Measurements from ENCODE around the gene DOCK2. TPM values are rescaled to one million over a fixed set of nuclear protein-coding genes. Genes with fewer than 3 reads are reported as not detected.

Gene DOCK2
- polyA plus RNA-seq, 1 of the 3 experiments (the other 2 are of a cell fraction): 3.8 TPM

DNA sequence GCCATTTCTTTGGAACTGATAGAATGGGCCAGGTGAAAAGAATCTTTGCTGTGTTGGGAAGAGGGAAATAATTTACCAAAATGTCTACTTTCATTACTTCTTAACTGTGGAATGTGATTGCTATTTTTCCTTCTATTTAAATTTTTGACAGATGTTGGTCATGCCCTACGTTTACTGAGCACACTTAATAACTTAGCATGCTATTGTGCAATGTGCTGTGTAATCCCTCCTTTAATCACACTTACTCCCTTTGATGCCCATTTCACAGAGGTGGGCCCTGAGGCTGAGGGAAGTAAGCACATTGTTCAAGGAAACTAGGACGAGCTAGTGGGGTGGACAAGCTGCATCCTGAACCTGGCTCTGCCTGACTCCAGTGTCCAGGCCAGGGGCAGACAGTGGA lies 391.0 kb downstream of the DOCK2 start:
- TF ChIP-seq GATA2 (CRISPR knock-in tag; IDR thresholded peaks at IDR 0.05) (no peak), IRF3 (IDR thresholded peaks at IDR 0.05; ENCODE audit: low read depth, low read length) (no peak), USF1 (IDR thresholded peaks at IDR 0.05; ENCODE audit: borderline replicate concordance, low read depth) (no peak), GABPA (IDR thresholded peaks at IDR 0.05; ENCODE audit: low read depth) (no peak), SIN3A (IDR thresholded peaks at IDR 0.05; ENCODE audit: borderline replicate concordance, low read depth, low read length) (no peak), USF2 (IDR thresholded peaks at IDR 0.05; ENCODE audit: borderline replicate concordance, low read depth, low read length) (no peak), TEAD4 (IDR thresholded peaks at IDR 0.05; ENCODE audit: borderline replicate concordance, insufficient read depth) (no peak)
- H3K4me1 ChIP-seq (ENCODE audit: control insufficient read depth in 1 of 2, insufficient read depth in 2 of 2, low read depth in 1 of 2, low read length in 1 of 2): no peaks in the 10 kb centered on the region; a peak in 1 of 4 replicates
- no peaks in the 10 kb centered on the region for H4K20me1 ChIP-seq (ENCODE audit: insufficient read depth)
- H2AFZ ChIP-seq (ENCODE audit: low read depth): no peak overlapping the region
- no peaks in the 10 kb centered on the region for H3F3A ChIP-seq (replicated peaks; ENCODE audit: insufficient read depth)
- DNase-seq: no peak
- ChIA-PET POLR2A (no interaction called here), CTCF (no interaction called here)
- WGBS (ENCODE audit: low lambda C conversion rate): 27% methylated on average over 2 of the region's 2 CpGs
- no peak overlapping the region for H3K4me2 ChIP-seq
- no peak overlapping the region for H3K4me3 ChIP-seq (ENCODE audit: low read depth in 2 of 2, low read length in 1 of 2)
- H3K36me3 ChIP-seq (replicated peaks in 1 of 2; ENCODE audit: control insufficient read depth in 1 of 2, insufficient read depth in 2 of 2, low read length in 1 of 2): no peaks in the 10 kb centered on the region
- H3K27ac ChIP-seq (ENCODE audit: low read depth in 2 of 2, low read length in 1 of 2): no peak overlapping the region
- H3K9me3 ChIP-seq: no peaks in the 10 kb centered on the region
- H3K9ac ChIP-seq: no peak overlapping the region
- no peaks in the 10 kb centered on the region for H3K27me3 ChIP-seq (ENCODE audit: insufficient read depth)
- H3K9me2 ChIP-seq: no peaks in the 10 kb centered on the region
- no peaks in the 10 kb centered on the region for H3K79me2 ChIP-seq (ENCODE audit: insufficient read depth)

GRCh38 chr5:170034231-170034630 lies 397.2 kb downstream of the DOCK2 start:
- no peak overlapping the region for H3K4me2 ChIP-seq
- no peaks in the 10 kb centered on the region for H3K27me3 ChIP-seq (ENCODE audit: insufficient read depth)
- H3K27ac ChIP-seq (ENCODE audit: low read depth in 2 of 2, low read length in 1 of 2): no peak overlapping the region
- no peaks in the 10 kb centered on the region for H3K9me3 ChIP-seq
- ChIA-PET POLR2A (no interaction called here), CTCF (interaction anchor here (2.0 to 2.1 kb wide), 2 partner anchors 54 to 332 kb away, joined by 6 to 12 read pairs; partner anchors contain the start of gene INSYN2B)
- DNase-seq: no peak
- no peak overlapping the region for H3K4me3 ChIP-seq (ENCODE audit: low read depth in 2 of 2, low read length in 1 of 2)
- no peaks in the 10 kb centered on the region for H4K20me1 ChIP-seq (ENCODE audit: insufficient read depth)
- H3K36me3 ChIP-seq (replicated peaks in 1 of 2; ENCODE audit: control insufficient read depth in 1 of 2, insufficient read depth in 2 of 2, low read length in 1 of 2): no peaks in the 10 kb centered on the region
- WGBS (ENCODE audit: low lambda C conversion rate): 55% methylated on average over 10 of the region's 10 CpGs
- no peaks in the 10 kb centered on the region for H3K9me2 ChIP-seq
- H3K4me1 ChIP-seq (ENCODE audit: control insufficient read depth in 1 of 2, insufficient read depth in 2 of 2, low read depth in 1 of 2, low read length in 1 of 2): no peaks in the 10 kb centered on the region
- no peak overlapping the region for H2AFZ ChIP-seq (ENCODE audit: low read depth)
- no peaks in the 10 kb centered on the region for H3F3A ChIP-seq (replicated peaks; ENCODE audit: insufficient read depth)
- no peaks in the 10 kb centered on the region for H3K79me2 ChIP-seq (ENCODE audit: insufficient read depth)
- no peak overlapping the region for H3K9ac ChIP-seq
- no peak for TF ChIP-seq YY1 (IDR thresholded peaks at IDR 0.05; ENCODE audit: low read depth)
- TF ChIP-seq, protein P1, sequence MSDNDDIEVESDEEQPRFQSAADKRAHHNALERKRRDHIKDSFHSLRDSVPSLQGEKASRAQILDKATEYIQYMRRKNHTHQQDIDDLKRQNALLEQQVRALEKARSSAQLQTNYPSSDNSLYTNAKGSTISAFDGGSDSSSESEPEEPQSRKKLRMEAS (IDR thresholded peaks at IDR 0.05; ENCODE audit: low read depth): no peak
- no peak for TF ChIP-seq USF2 (IDR thresholded peaks at IDR 0.05; ENCODE audit: borderline replicate concordance, low read depth, low read length)
- TF ChIP-seq FOXJ3 (CRISPR knock-in tag; IDR thresholded peaks at IDR 0.05): no peak
- TF ChIP-seq EP300 (IDR thresholded peaks at IDR 0.05; ENCODE audit: borderline replicate concordance in 1 of 2, low read depth in 1 of 2, low read length in 1 of 2): no peak
- no peak for TF ChIP-seq GABPA (IDR thresholded peaks at IDR 0.05; ENCODE audit: low read depth)
- no peak for TF ChIP-seq RFX5 (IDR thresholded peaks at IDR 0.05; ENCODE audit: low read length)
- no peak for TF ChIP-seq SMC3 (IDR thresholded peaks at IDR 0.05; ENCODE audit: low read depth, low read length)
- no peak for TF ChIP-seq TEAD4 (IDR thresholded peaks at IDR 0.05; ENCODE audit: borderline replicate concordance, insufficient read depth)
- no peak for TF ChIP-seq USF1 (IDR thresholded peaks at IDR 0.05; ENCODE audit: borderline replicate concordance, low read depth)
- no peak for TF ChIP-seq FOXM1 (IDR thresholded peaks at IDR 0.05; ENCODE audit: low read depth)
- no peak for TF ChIP-seq RAD21 (IDR thresholded peaks at IDR 0.05; ENCODE audit: low read length)
- TF ChIP-seq, protein P2, sequence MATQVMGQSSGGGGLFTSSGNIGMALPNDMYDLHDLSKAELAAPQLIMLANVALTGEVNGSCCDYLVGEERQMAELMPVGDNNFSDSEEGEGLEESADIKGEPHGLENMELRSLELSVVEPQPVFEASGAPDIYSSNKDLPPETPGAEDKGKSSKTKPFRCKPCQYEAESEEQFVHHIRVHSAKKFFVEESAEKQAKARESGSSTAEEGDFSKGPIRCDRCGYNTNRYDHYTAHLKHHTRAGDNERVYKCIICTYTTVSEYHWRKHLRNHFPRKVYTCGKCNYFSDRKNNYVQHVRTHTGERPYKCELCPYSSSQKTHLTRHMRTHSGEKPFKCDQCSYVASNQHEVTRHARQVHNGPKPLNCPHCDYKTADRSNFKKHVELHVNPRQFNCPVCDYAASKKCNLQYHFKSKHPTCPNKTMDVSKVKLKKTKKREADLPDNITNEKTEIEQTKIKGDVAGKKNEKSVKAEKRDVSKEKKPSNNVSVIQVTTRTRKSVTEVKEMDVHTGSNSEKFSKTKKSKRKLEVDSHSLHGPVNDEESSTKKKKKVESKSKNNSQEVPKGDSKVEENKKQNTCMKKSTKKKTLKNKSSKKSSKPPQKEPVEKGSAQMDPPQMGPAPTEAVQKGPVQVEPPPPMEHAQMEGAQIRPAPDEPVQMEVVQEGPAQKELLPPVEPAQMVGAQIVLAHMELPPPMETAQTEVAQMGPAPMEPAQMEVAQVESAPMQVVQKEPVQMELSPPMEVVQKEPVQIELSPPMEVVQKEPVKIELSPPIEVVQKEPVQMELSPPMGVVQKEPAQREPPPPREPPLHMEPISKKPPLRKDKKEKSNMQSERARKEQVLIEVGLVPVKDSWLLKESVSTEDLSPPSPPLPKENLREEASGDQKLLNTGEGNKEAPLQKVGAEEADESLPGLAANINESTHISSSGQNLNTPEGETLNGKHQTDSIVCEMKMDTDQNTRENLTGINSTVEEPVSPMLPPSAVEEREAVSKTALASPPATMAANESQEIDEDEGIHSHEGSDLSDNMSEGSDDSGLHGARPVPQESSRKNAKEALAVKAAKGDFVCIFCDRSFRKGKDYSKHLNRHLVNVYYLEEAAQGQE (IDR thresholded peaks at IDR 0.05; ENCODE audit: low read depth, low read length): no peak
- TF ChIP-seq JUND (IDR thresholded peaks at IDR 0.05): no peak

All from SK-N-SH (cell line).